ENCODE results near the gene TEK. TPM values are rescaled to one million over a fixed set of nuclear protein-coding genes. Genes with fewer than 3 reads are reported as not detected.

TEK gene
- total RNA-seq, 1 donor from 2014 or later, result 21.7 TPM

DNA sequence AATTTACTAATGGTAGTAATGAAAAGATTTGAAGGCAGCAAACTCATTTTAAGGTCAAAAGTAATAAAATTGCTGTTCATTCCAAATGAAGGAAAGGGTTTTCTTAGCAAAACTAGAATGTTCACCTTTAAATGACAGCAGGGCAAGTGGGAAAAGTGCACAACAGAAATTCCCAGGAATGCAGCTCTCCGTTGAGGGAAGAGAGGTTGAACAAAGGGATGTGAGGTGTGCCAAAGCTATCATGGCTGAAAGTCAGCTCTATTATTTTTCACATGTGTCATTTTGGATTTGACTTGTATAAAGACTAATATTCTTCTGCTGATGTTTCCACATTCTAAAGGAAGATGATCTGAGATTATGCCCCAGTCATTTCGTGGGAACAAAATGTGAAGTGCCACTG is 51.6 kb downstream of the TEK start:
- no peaks in the 10 kb centered on the region for H3K27me3 ChIP-seq (ENCODE audit: low read depth)
- no peaks in the 10 kb centered on the region for H3K9me3 ChIP-seq (replicated peaks)
- H3K36me3 ChIP-seq, result no peaks in the 10 kb centered on the region
- H3K27ac ChIP-seq (replicated peaks), result no peak overlapping the region
- TF ChIP-seq, protein P1, sequence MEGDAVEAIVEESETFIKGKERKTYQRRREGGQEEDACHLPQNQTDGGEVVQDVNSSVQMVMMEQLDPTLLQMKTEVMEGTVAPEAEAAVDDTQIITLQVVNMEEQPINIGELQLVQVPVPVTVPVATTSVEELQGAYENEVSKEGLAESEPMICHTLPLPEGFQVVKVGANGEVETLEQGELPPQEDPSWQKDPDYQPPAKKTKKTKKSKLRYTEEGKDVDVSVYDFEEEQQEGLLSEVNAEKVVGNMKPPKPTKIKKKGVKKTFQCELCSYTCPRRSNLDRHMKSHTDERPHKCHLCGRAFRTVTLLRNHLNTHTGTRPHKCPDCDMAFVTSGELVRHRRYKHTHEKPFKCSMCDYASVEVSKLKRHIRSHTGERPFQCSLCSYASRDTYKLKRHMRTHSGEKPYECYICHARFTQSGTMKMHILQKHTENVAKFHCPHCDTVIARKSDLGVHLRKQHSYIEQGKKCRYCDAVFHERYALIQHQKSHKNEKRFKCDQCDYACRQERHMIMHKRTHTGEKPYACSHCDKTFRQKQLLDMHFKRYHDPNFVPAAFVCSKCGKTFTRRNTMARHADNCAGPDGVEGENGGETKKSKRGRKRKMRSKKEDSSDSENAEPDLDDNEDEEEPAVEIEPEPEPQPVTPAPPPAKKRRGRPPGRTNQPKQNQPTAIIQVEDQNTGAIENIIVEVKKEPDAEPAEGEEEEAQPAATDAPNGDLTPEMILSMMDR (IDR thresholded peaks at IDR 0.05; ENCODE audit: borderline replicate concordance), result no peak
- no peak overlapping the region for H3K4me3 ChIP-seq
- intact Hi-C loops (cut with micrococcal nuclease), result no loop called here
- peaks cover 24% of the 10 kb centered on the region for H3K4me1 ChIP-seq
- DNase-seq, result no peak

DNA sequence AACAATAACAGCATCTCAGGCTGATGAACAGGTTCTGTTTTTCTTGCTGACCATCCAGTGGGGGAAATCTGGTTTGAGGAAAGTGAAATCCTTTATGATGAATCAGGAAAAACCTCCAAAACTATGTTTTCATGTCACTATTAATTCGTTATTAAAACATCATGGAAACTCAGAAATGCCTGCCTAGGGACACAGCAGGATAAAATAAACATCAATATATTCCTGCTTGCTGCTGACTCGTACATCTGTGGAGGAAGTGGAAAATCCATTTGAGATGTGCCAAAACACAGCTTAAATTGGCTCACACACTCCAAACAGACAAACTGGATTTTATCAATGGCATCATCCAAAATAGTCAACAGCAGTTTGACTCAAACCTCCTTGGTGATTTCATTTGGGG is 53.0 kb downstream of the TEK start:
- TF ChIP-seq, protein P1 (IDR thresholded peaks at IDR 0.05; ENCODE audit: borderline replicate concordance), result no peak
- Histone ChIP-seq H3K4me1 (peaks cover 29% of the 10 kb centered on the region), H3K9me3 (replicated peaks) (no peaks in the 10 kb centered on the region), H3K36me3 (no peaks in the 10 kb centered on the region), H3K4me3 (no peak overlapping the region), H3K27me3 (ENCODE audit: low read depth) (no peaks in the 10 kb centered on the region), H3K27ac (replicated peaks) (no peak overlapping the region)
- no peak for DNase-seq
- intact Hi-C loops (cut with micrococcal nuclease), result no loop called here

DNA sequence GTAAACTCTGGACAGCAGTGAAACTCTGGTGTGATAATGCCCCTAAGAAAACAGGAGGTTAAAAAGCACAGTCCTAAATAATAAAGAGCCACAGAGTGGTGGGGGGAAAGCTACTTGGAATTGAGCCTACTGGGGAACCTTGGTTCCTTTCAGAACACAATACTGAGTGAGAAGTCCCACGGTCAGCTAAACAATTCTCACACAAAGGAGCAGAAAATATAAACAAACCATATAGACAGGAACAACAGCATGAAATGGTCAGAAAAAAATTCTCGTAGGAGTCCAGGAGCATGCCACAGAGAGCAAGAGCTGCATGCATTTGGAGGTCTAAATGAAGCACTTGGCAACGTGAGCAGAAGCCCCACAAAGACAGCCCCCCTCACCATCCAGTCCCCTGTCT is 56.0 kb downstream of the TEK start:
- H3K36me3 ChIP-seq, result peaks cover 11% of the 10 kb centered on the region
- intact Hi-C loops (cut with micrococcal nuclease), result no loop called here
- TF ChIP-seq, protein P1 (IDR thresholded peaks at IDR 0.05; ENCODE audit: borderline replicate concordance), result no peak
- H3K9me3 ChIP-seq (replicated peaks), result no peaks in the 10 kb centered on the region
- H3K4me3 ChIP-seq, result no peak overlapping the region
- no peaks in the 10 kb centered on the region for H3K27me3 ChIP-seq (ENCODE audit: low read depth)
- peaks cover 29% of the 10 kb centered on the region for H3K4me1 ChIP-seq
- no peak overlapping the region for H3K27ac ChIP-seq (replicated peaks)
- no peak for DNase-seq

DNA sequence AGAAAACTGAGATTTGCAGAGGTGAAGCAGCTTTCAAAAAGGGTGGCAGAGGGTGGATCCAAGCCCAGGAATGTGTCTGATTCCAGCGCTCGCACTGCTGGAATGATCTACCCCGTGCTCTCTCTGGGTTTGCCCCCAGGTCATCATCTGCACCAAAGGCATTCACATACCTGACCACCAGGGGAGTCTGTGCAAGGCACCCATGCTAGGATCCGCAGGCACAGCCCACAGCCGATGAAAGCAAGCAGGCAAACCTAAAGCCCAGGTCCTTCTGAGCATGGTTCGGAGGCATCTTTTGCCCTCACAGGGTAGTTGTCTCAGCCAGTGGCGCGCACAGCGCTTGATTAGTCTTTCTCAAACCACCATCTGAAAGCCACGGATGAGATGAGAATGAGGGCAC is 56.6 kb downstream of the TEK start:
- Histone ChIP-seq H3K9me3 (replicated peaks) (no peaks in the 10 kb centered on the region), H3K4me3 (no peak overlapping the region), H3K36me3 (peaks cover 16% of the 10 kb centered on the region), H3K4me1 (peaks cover 24% of the 10 kb centered on the region), H3K27ac (replicated peaks) (no peak overlapping the region), H3K27me3 (ENCODE audit: low read depth) (no peaks in the 10 kb centered on the region)
- no peak for DNase-seq
- TF ChIP-seq, protein P1 (IDR thresholded peaks at IDR 0.05; ENCODE audit: borderline replicate concordance), result no peak
- intact Hi-C loops (cut with micrococcal nuclease), result no loop called here

DNA sequence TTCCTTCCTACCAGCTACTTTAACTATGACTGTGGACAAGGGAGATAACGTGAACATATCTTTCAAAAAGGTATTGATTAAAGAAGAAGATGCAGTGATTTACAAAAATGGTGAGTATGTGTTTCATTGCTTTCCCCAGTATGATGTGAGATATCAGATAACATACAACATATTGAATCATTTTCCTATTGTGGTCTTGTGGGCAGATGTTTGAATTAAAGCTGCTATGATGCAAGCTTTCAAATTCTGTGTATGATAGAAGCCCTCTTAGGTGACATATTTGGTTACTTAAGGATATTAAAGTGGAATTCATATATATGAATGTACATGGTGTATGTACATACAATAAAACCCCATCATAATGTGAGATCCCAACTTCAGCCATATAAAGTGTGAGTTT is 59.5 kb downstream of the TEK start:
- DNase-seq, result no peak
- Histone ChIP-seq H3K27me3 (ENCODE audit: low read depth) (no peaks in the 10 kb centered on the region), H3K27ac (replicated peaks) (no peak overlapping the region), H3K9me3 (replicated peaks) (no peaks in the 10 kb centered on the region), H3K36me3 (peaks cover 24% of the 10 kb centered on the region), H3K4me1 (peaks cover 10% of the 10 kb centered on the region), H3K4me3 (no peak overlapping the region)
- TF ChIP-seq, protein P1 (IDR thresholded peaks at IDR 0.05; ENCODE audit: borderline replicate concordance), result no peak
- intact Hi-C loops (cut with micrococcal nuclease), result no loop called here

DNA sequence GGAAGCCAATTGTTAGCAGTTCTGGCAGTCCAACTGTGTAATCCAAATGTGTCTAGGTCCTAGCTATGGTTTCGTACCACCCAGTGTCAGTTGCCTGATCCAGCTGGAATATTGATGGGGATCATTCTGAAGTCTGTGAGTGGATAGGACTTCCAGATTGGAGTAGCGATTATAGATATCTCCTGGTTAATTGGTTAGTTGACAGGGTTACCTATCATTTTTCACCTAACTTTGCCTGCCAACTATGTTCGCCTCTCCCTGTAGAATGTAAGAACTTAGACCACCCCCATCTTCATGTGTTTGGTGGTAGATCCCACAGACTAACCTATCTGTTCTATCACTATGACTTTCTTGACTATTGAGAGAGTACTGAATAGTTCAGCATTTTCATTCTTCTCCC is 59.9 kb downstream of the TEK start:
- no peaks in the 10 kb centered on the region for H3K9me3 ChIP-seq (replicated peaks)
- peaks cover 10% of the 10 kb centered on the region for H3K4me1 ChIP-seq
- intact Hi-C loops (cut with micrococcal nuclease), result no loop called here
- no peak for DNase-seq
- no peaks in the 10 kb centered on the region for H3K27me3 ChIP-seq (ENCODE audit: low read depth)
- no peak overlapping the region for H3K4me3 ChIP-seq
- no peak overlapping the region for H3K27ac ChIP-seq (replicated peaks)
- H3K36me3 ChIP-seq, result peaks cover 29% of the 10 kb centered on the region
- TF ChIP-seq, protein P1 (IDR thresholded peaks at IDR 0.05; ENCODE audit: borderline replicate concordance), result no peak
